ENCODE measurements around the gene CYP19A1.

Gene CYP19A1

GRCh38 chr15:51313644-51314280 is 24.6 kb downstream of the CYP19A1 start:
- no peaks in the 10 kb centered on the region for H3K36me3 ChIP-seq (ENCODE audit: control insufficient read depth, insufficient read depth, low read length)
- no peak overlapping the region for H3K4me3 ChIP-seq (replicated peaks; ENCODE audit: low read depth, low read length)
- no peaks in the 10 kb centered on the region; the same call in 1 of the 2 replicates for H3K27me3 ChIP-seq (replicated peaks; ENCODE audit: control insufficient read depth, insufficient read depth, low read length)
- no peak for TF ChIP-seq CTCF (IDR thresholded peaks at IDR 0.05; ENCODE audit: insufficient read depth, low read length, poor library complexity, severe bottlenecking)
- DNase-seq (ENCODE audit: extremely low read depth, insufficient read length): no peak

- Histone ChIP-seq H3K4me3 (replicated peaks; ENCODE audit: low read depth, low read length) (no peak overlapping the region), H3K27me3 (replicated peaks; ENCODE audit: control insufficient read depth, insufficient read depth, low read length) (no peaks in the 10 kb centered on the region; the same call in 1 of the 2 replicates), H3K36me3 (ENCODE audit: control insufficient read depth, insufficient read depth, low read length) (no peaks in the 10 kb centered on the region)
- no peak for DNase-seq (ENCODE audit: extremely low read depth, insufficient read length)
- no peak for TF ChIP-seq CTCF (IDR thresholded peaks at IDR 0.05; ENCODE audit: insufficient read depth, low read length, poor library complexity, severe bottlenecking)
These were observed 25.4 kb downstream of the CYP19A1 start for GRCh38 chr15:51313074-51313393.

GRCh38 chr15:51312166-51313073 is 26.0 kb downstream of the CYP19A1 start:
- Histone ChIP-seq H3K4me3 (replicated peaks; ENCODE audit: low read depth, low read length) (no peak overlapping the region), H3K27me3 (replicated peaks; ENCODE audit: control insufficient read depth, insufficient read depth, low read length) (no peaks in the 10 kb centered on the region; the same call in 1 of the 2 replicates), H3K36me3 (ENCODE audit: control insufficient read depth, insufficient read depth, low read length) (no peaks in the 10 kb centered on the region)
- TF ChIP-seq CTCF (IDR thresholded peaks at IDR 0.05; ENCODE audit: insufficient read depth, low read length, poor library complexity, severe bottlenecking): no peak
- DNase-seq (ENCODE audit: extremely low read depth, insufficient read length): no peak

- DNase-seq (ENCODE audit: extremely low read depth, insufficient read length): no peak
- H3K4me3 ChIP-seq (replicated peaks; ENCODE audit: low read depth, low read length): no peak overlapping the region
- H3K36me3 ChIP-seq (ENCODE audit: control insufficient read depth, insufficient read depth, low read length): no peaks in the 10 kb centered on the region
- no peak for TF ChIP-seq CTCF (IDR thresholded peaks at IDR 0.05; ENCODE audit: insufficient read depth, low read length, poor library complexity, severe bottlenecking)
- no peaks in the 10 kb centered on the region; the same call in 1 of the 2 replicates for H3K27me3 ChIP-seq (replicated peaks; ENCODE audit: control insufficient read depth, insufficient read depth, low read length)
These were observed 26.9 kb downstream of the CYP19A1 start for GRCh38 chr15:51311510-51311909.

GRCh38 chr15:51310064-51310463 is 28.3 kb downstream of the CYP19A1 start:
- no peak for DNase-seq (ENCODE audit: extremely low read depth, insufficient read length)
- TF ChIP-seq CTCF (IDR thresholded peaks at IDR 0.05; ENCODE audit: insufficient read depth, low read length, poor library complexity, severe bottlenecking): no peak
- Histone ChIP-seq H3K36me3 (ENCODE audit: control insufficient read depth, insufficient read depth, low read length) (no peaks in the 10 kb centered on the region), H3K27me3 (replicated peaks; ENCODE audit: control insufficient read depth, insufficient read depth, low read length) (no peaks in the 10 kb centered on the region; the same call in none of the 2 replicates), H3K4me3 (replicated peaks; ENCODE audit: low read depth, low read length) (no peak overlapping the region)

Measured in GM06990 (cell line).